MM.1S (cell line): ENCODE measurements around the gene ASTE1.

Experiments used
- CTCF ChIP-seq: fragments of 300-600 bp; sonication (generic); IDR thresholded peaks from 2 replicates; pipeline ENCODE4 v1.5.1; 2016; ENCODE audit warnings: antibody characterized with exemption, low read length, mixed read lengths
- EZH2 ChIP-seq: fragments of 300-600 bp; sonication (generic); optimal IDR thresholded peaks from 2 replicates; pipeline ENCODE3; 2017; ENCODE audit warnings: low read depth, mild to moderate bottlenecking, antibody characterized with exemption, low read length, mixed read lengths
- EZH2phosphoT487 ChIP-seq: fragments of 300-600 bp; sonication (generic); IDR thresholded peaks from 2 replicates; pipeline ENCODE4 v1.6.1; 2018; ENCODE audit warnings: antibody characterized with exemption, low read length

GRCh38 chr3:130975251-130975650 is 51.4 kb downstream of the ASTE1 start:
- TF ChIP-seq CTCF (no peak), EZH2 (no peak), EZH2phosphoT487 (no peak)
